Measurements from ENCODE around the gene TRMT2A.
"Not testable (repeated sequence)": the region's sequence is repeated elsewhere in the genome, so short reads cannot be mapped to it uniquely, and the experiment has no call there.

The TRMT2A gene, protein sequence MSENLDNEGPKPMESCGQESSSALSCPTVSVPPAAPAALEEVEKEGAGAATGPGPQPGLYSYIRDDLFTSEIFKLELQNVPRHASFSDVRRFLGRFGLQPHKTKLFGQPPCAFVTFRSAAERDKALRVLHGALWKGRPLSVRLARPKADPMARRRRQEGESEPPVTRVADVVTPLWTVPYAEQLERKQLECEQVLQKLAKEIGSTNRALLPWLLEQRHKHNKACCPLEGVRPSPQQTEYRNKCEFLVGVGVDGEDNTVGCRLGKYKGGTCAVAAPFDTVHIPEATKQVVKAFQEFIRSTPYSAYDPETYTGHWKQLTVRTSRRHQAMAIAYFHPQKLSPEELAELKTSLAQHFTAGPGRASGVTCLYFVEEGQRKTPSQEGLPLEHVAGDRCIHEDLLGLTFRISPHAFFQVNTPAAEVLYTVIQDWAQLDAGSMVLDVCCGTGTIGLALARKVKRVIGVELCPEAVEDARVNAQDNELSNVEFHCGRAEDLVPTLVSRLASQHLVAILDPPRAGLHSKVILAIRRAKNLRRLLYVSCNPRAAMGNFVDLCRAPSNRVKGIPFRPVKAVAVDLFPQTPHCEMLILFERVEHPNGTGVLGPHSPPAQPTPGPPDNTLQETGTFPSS

DNA sequence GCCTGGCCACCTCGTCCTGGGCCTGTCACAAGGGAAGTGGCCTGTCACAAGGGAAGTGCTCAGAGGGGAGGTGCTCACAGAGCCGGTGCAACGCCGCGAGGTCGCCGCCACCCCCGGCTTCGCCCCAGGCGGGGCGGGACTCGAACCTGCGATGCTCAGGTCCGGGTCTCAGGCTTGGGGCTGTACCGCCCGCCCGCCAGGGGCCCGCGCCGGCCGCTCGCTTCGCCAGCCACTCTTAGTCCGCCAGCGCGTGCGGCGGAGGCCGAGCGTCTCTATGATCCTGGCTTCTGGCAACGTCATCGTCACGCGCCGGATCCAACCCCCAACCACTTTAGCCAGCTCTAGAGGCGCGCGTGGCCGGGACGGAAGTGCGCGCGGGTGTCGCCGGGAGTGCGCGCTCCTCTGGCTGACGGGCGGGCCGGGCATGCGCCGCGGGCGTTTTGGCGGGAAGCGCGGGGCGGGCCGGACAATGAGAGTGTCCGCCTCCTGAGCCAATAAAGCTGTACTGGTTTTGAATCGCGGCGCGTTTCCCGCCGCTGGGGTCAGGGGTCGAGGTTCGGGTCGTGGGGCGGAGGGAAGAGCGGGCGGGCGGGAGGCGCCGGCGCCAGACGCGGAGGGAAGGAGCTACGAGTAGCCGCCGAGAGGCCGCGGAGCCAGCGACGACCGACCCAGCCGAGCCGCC is at the start of gene TRMT2A:
TRMT2A (minus strand) TSS at position 276 of the 682 bp plus-strand sequence. CDS start 320 bp downstream, outside the sequence.
- DNase-seq (ENCODE audit: low spot score) = peak; percentile 89
- POLR2A ChIA-PET (ENCODE audit: low non-redundant PET) = no interaction called here
- CTCF ChIA-PET = no interaction called here
- TF ChIP-seq, protein P1, sequence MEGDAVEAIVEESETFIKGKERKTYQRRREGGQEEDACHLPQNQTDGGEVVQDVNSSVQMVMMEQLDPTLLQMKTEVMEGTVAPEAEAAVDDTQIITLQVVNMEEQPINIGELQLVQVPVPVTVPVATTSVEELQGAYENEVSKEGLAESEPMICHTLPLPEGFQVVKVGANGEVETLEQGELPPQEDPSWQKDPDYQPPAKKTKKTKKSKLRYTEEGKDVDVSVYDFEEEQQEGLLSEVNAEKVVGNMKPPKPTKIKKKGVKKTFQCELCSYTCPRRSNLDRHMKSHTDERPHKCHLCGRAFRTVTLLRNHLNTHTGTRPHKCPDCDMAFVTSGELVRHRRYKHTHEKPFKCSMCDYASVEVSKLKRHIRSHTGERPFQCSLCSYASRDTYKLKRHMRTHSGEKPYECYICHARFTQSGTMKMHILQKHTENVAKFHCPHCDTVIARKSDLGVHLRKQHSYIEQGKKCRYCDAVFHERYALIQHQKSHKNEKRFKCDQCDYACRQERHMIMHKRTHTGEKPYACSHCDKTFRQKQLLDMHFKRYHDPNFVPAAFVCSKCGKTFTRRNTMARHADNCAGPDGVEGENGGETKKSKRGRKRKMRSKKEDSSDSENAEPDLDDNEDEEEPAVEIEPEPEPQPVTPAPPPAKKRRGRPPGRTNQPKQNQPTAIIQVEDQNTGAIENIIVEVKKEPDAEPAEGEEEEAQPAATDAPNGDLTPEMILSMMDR (conservative IDR thresholded peaks at IDR 0.05; ENCODE audit: low read depth) = peak; percentile 18; the same call in 1 of the 2 replicates
- H3K27ac ChIP-seq = peak within 1 kb of the TSS; percentile 87

DNA sequence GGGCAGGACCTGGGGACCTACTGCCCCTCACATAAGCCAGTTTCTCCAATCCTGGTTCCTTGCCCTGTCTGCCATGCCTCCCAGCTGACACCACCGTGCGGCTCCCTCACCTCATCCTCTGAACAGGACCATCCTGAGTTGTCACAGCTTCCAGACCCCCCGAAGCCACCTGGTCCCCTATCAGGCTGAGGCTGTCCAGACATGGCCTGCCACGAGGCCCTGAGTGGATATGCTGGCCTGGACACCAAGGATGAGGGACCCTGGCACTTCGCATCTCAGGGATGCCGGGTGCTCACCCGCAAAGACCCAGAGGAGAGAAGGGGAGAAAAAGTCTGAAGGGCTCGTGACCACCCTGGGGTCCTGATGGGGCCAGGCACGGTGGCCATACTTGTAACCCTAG is 49.7 kb upstream of the TRMT2A start:
- DNase-seq (ENCODE audit: low spot score) = no peak
- no peak overlapping the region for H3K27ac ChIP-seq
- ChIA-PET CTCF (no interaction called here), POLR2A (ENCODE audit: low non-redundant PET) (no interaction called here)
- TF ChIP-seq, protein P1 (conservative IDR thresholded peaks at IDR 0.05; ENCODE audit: low read depth) = no peak

DNA sequence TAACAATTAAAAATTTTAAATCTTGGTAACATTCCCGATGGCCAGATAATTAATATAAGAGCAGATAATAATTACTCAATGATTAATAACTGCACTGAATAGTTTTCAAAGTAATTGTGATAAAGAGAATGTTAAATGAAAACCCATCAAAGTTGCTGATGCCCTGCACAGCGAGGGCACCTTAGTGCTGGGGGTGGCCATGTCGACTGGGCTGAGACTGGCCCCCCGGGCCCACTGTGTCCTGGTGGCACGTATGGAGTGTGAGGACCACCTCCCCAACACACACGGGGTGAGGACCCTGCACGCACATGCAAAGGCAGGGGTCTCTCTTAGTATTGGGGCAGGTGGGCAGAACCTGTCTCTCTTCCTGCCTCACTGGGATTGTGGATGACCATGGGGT is 48.9 kb upstream of the TRMT2A start:
- DNase-seq (ENCODE audit: low spot score) = no peak
- ChIA-PET CTCF (no interaction called here), POLR2A (ENCODE audit: low non-redundant PET) (no interaction called here)
- TF ChIP-seq, protein P1 (conservative IDR thresholded peaks at IDR 0.05; ENCODE audit: low read depth) = no peak
- H3K27ac ChIP-seq = no peak overlapping the region

DNA sequence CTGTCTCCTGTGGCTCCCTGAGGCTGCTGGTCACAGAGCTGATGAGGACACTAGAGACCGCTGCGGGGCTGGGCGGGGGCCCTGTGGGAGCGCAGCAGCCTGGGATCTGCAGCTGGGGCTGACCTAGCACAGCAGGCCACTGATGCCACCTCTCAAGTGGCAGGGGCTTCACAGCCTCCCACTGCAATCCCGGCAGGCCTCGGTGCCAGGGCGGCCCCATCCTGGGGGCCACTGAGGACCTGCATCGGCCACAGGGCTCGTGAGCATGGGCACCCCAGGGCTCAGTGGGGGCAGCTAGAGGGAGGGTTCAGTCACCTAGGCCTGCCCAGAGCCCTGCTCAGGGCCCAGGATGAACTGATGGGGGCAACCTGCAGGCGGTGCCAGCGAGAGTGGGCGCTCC is 48.4 kb upstream of the TRMT2A start:
- ChIA-PET CTCF (no interaction called here), POLR2A (ENCODE audit: low non-redundant PET) (no interaction called here)
- DNase-seq (ENCODE audit: low spot score) = no peak
- TF ChIP-seq, protein P1 (conservative IDR thresholded peaks at IDR 0.05; ENCODE audit: low read depth) = no peak
- no peak overlapping the region for H3K27ac ChIP-seq

DNA sequence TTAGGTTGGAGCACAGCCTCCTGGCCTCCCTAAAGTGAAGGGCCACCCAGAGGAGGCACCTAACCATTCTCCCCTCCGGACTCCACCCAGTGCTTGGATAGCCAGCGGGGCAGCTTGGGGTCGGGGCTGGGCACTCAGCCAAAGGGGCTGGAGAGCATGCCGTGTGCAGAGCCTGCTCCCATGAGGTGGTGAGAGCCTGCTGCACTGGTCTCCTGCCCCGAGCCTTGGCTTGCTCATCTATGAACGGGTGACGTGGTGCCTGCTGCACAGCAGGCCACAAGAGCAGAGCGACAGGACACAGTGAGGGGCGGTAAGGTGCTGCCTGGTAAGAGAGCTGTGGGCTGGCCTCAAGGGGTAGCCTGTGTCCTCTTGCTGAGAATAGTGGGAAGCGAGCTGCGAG is 47.8 kb upstream of the TRMT2A start:
- no peak for DNase-seq (ENCODE audit: low spot score)
- no peak overlapping the region for H3K27ac ChIP-seq
- CTCF ChIA-PET = no interaction called here
- POLR2A ChIA-PET (ENCODE audit: low non-redundant PET) = no interaction called here
- TF ChIP-seq, protein P1 (conservative IDR thresholded peaks at IDR 0.05; ENCODE audit: low read depth) = no peak

DNA sequence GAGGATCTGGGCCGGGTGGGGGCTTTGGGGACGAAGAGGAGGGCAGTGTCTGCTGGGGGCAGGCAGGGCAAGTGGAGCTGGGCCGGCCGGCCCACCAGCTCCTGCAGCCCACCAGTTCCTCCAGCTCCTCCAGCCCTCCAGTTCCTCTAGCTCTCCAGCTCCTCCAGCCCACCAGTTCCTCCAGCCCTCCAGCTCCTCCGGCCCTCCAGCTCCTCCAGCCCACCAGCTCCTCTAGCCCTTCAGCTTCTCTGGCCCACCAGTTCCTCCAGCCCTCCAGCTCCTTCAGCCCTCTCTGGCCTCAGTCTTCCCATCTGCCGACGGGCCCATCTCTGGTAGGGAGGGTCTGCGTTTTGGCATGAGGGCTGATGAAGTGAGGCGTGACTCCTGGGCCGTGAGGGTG is 43.0 kb upstream of the TRMT2A start:
- POLR2A ChIA-PET (ENCODE audit: low non-redundant PET) = no interaction called here
- DNase-seq (ENCODE audit: low spot score) = no peak
- CTCF ChIA-PET = interaction anchor here (0.6 kb wide), 1 partner anchor 255 kb away, joined by 3 read pairs; no protein-coding TSS in a partner anchor
- TF ChIP-seq, protein P1 (conservative IDR thresholded peaks at IDR 0.05; ENCODE audit: low read depth) = no peak
- no peak overlapping the region for H3K27ac ChIP-seq

DNA sequence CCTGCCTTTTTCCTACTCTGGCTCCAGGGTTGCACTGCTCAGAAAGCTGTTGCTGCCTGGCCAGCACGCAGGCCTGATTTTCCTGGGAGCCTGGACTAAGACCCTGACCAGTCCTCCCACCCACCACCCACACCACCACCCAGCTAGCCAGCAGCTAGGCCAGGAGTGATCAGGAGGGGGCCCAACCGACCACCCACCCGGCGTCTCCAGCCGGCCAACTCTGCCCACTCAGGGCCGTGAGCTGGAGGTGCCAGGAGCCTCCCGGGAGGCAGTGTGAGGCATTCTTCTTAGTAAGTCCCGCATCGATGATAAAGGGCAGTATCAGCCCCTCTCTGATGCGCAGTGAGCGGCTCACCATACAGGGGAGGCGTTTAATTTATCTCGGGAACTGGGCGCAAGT is 42.5 kb upstream of the TRMT2A start:
- POLR2A ChIA-PET (ENCODE audit: low non-redundant PET); DNase-seq (ENCODE audit: low spot score); H3K27ac ChIP-seq: not testable (repeated sequence)
- CTCF ChIA-PET = interaction anchor here (0.6 kb wide), 1 partner anchor 255 kb away, joined by 3 read pairs; no protein-coding TSS in a partner anchor

All from RWPE1 (cell line).